Stimulated activated CD8-positive, alpha-beta memory T cell treated with anti-CD3 and anti-CD28 coated beads, Interleukin-2, amount 100 ng/mL, for 48 hours (primary cell): Measurements from ENCODE around the gene MYB.
A peak's percentile ranks its signal among the peaks of the same experiment; 100 is the strongest.
"Not testable (repeated sequence)": the region's sequence is repeated elsewhere in the genome, so short reads cannot be mapped to it uniquely, and the experiment has no call there.

ENCODE experiments used
- DNase-seq, 2 donors: peaks; one replicate each; pipeline ENCODE4 v3.0.0-alpha.2; 2020; ENCODE audit warnings: low read depth in 2 of 2

The MYB gene

DNA sequence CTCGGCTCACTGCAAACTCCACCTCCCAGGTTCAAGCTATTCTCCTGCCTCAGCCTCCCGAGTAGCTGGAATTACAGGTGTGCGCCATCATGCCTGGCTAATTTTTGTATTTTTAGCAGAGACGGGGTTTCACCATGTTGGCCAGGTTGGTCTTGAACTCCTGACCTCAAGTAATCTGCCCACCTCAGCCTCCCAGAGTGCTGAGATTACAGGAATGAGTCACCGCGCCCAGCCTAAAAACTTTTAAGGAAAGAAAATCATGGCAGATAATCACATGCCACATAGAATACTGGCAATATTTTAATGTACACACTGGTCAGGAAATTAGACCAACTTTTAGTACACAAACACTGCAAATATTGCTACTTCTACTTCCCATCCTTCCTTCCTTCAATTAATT lies 16.7 kb upstream of the MYB start:
- not testable (repeated sequence) for DNase-seq

DNA sequence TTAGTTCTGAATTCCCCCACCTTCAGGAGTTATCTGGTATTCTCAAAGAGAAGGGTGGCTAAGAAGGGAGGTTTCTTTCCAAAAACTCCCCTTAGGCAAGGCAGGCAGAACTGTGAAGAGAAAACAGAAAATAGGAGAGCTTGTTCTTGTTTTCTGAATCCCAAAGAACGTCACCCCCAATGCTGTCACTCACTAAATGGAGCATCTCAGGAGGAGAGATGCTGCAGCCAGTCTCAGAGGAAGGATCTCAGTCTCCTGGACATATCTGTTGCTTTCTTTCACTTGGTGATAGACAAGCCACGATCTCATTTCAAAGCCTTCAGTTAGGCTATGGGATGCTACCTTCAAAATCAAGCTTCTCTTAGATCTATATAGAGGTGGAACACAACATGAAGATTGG lies 16.1 kb upstream of the MYB start:
- no peak for DNase-seq

DNA sequence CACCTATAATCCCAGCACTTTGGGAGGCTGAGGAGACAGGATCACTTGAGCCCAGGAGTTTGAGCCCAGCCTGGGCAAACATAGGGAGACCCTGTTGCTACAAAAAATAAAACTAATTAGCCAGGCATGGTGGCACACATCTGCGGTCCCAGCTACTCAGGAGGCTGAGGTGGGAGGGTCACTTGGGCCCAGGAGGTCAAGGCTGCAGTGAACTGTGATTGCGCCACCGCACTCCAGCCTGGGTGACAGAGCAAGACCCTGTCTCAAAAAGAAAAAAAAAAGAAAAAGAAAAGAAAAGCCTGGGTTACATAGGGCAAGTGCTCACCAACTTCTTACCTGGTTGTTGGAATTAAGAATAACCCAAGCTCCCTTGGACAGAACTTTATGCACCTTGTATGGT lies 14.6 kb upstream of the MYB start:
- DNase-seq, result no peak

DNA sequence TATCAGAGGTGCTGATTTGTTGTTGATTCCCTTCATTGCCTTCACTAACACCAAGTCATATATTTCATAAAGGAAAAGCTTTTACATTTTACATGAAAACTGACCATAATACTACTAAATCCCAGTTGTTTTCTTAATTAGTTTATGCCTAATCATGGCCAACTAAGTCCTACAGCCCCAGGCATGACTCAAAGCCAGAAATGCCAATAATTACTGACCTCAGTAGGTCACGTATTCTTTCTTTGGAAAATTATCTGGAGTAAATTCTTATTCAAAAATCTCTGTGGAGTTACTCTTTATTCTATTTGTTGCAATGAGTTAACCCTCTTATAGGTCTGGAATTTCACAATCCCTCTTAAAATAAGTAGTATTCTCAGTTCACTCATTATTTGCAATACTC lies 13.5 kb upstream of the MYB start:
- no peak for DNase-seq

DNA sequence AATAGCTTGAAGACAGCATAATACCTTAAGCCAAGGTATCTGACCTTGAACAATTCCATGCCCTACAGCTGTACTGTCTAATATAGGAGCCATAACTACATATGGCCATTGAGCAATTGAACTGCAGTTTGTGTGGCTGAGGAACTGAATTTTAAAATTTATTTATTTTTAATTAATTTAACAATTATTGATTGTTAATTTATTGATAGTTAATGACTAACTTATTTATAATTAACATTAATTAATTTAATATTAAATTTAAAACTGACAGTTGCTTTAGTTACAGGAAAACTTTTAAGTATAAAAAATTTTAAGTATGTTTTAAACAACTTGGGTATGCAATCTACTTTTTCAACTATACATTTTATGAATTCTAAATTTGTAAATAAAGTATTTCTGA lies 12.3 kb upstream of the MYB start:
- no peak for DNase-seq

DNA sequence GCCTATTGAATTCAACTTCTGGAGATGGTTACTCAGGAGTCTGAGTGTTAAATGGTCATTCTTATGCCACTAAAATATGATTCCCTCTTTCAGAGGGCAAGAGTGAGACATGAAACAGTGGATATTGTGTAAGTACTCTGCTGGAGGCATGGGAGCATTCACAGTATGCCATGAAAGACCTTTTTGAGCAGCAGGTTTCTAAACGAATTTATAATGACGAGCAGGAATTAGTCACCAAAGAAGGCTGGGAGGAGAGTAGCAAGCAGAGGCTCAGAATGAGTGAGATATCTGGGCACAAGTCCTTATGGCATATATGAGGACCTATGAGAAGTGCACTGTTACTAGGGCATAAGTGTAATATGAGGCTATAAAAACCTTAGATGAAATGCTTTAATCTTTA lies 10.9 kb upstream of the MYB start:
- DNase-seq, result no peak

DNA sequence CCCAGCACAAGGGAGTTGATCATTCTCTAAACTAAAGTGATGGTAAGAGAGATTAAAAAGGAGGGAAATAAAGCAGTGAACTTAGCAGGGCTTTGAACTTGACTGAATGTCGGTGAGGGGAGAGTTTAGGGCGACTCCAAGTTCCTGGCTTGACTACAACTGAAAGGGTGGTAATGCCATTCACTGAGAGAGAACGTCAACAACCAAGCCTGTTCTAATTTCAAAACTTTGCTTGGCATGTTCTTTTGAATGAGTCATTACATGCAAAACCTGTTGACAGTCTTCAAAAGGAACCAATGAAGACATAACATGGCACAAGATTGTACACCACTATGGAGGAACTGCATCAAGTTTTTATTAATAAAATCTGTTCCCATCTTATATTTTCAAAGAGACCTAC lies 10.3 kb upstream of the MYB start:
- no peak for DNase-seq

DNA sequence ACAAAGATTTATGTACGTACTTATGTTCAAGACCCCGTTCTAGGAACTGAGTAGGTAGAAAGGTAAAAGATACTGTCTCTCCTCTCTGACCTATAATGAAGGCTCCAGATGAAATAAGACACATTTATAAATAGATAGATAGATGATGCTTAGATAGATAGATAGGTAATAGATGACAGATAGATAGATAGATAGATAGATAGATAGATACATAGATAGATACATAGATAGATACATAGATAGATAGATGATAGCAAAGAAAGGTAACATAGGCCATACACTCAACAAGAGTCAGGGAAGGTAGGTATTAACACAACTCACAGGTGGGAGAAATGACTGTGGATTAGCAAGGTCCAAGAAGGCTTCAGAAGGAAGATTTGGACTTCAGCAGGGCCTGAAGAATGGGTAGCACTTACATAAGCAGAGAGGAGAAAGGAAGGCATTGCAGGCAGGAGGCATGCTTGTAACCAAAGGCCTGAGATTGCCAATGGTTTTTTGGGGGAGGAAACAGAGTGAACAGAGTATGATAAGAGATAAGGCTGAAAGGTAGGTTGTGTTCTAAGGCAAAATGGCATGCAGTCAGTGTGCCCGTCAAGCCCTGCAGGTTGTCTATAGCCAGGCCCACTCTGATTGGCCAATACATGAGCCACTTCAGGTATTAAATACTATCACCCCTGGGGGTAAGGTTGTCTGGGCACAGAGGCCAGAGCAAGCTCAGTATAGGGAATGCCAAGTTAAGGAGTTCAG lies 7.7 kb upstream of the MYB start:
- DNase-seq, result no peak

DNA sequence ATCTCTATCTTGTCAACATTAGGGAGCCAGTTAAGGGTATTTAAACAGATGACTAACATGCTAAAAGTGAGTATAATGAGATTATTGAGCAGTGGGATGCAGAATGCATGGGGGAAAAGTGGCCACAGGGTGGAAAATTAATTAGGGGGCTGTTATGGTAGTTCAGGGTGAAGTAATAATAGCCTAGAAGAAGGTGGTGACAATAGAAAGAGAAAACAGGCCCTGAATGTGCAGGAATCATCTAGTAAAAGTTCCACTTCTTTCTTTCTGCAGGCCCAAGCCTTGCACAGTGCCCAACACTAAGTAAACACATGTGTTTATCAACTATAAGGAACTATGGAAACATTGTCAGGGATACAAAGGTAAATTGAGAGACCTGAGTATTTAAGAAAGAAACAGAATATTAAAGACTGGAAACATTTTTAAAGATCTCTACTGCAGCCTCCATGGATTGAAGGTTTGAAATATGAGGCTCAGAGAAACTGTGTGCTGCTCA lies 7.1 kb upstream of the MYB start:
- DNase-seq, result no peak

- no peak for DNase-seq
Measured at GRCh38 chr6:135176058-135176457, 5.0 kb upstream of the MYB start.

- DNase-seq, result no peak
Measured at GRCh38 chr6:135176464-135176863, 4.6 kb upstream of the MYB start.

DNA sequence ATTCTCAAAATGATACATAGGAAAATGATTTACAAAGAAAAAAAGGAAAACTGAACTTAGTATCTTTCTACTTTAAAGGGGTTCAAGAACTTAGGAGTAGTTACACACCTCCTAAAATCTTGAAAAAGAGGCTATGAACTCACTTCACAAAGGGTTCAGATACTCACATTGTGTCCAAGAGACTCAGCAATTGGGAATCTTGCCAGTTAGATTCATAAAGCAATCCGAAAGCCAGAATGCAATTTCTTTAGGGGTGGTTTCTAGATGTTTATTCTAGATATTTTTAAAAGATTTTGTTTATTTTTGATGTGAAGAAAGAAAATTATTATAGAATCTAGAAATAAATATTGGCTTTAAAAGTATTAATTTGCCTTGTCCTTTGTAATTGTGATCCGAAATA lies 1.7 kb upstream of the MYB start:
- no peak for DNase-seq

DNA sequence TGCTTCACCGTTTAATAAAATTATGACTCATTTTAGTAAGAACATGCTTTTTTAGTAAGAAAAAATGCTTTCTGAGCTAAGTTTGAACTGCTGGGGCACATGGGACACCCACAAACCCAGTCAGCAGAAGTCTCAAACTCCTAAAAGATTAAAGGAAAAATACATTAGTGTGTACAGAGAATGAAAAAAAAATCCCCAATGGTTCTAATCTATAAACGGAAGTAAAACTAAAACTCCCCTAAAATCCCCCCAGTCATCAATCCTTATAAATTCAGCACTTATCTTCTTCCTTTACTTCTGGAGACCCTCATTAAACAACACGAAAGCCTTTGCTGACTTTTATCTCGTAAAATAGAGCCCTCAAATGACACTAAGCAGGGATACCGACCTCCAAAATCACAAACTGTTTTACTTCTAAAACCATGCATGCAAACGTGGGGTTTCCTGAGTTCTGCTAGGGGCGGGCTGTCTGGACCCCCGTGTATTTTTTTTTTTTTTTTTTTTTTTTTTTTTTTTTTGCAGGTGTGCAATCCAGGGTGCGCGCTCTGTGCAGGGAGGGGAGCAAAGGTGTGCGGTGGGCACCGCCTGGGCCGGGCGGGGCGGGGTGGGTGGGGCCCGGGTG lies 1.1 kb upstream of the MYB start:
- no peak for DNase-seq

DNA sequence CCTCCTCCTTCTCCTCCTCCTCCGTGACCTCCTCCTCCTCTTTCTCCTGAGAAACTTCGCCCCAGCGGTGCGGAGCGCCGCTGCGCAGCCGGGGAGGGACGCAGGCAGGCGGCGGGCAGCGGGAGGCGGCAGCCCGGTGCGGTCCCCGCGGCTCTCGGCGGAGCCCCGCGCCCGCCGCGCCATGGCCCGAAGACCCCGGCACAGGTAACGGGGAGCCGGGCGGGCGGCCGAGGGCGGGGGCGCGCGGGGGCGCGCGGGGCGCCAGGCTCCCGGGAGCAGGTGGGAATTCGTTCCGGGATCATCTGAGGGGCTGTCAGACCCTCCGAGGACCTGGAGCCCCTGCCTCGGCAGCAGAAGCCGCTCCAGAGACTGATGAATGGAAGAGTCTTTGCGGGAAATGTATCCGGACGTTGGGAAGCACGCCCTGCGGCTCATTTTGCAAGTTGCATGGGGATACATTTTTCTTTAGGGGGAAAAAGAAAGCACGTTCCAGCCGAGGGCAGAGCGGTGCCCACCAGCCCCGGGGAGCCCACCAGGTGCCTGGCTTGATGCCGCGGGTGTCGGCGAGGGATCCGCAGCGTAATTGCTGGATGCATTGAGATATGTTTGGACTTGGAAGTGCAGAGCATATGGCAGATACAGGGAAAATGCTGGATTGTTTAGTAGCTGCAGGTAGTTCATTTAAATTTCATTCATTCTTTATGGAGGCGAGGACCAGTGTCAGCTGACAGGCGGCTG lies 394 bp downstream of the MYB start:
- DNase-seq, result no peak

- peak; percentile 39 to 48 for DNase-seq
Measured at GRCh38 chr6:135182071-135183001, 1.2 kb downstream of the MYB start.

DNA sequence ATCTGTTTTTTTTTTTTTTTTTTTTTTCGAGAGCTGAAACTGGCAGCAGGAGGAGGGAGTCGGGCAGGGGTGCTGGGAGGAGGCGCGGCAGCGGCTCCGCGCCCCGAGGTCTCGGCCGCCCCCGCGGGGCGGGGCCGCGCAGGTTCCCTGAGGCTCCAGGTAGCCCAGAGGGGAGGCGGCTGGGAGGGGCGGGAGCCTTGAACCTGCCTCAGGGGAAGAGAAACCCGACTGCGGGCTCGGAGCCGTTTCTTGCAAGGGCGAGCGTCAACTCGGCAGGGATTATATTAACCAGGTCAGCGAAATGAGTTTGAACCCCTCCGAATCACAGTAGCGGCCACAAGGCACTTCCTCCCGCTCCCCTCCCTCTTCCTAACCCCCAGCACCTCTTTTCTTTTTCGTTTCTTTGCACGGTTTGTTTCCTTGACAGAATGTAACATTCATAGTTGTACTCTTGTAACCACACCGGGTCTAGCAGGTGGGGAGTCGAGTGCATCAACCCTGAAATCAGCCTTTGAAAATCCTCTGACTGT lies 2.0 kb downstream of the MYB start:
- DNase-seq, result peak; percentile 72 to 76

DNA sequence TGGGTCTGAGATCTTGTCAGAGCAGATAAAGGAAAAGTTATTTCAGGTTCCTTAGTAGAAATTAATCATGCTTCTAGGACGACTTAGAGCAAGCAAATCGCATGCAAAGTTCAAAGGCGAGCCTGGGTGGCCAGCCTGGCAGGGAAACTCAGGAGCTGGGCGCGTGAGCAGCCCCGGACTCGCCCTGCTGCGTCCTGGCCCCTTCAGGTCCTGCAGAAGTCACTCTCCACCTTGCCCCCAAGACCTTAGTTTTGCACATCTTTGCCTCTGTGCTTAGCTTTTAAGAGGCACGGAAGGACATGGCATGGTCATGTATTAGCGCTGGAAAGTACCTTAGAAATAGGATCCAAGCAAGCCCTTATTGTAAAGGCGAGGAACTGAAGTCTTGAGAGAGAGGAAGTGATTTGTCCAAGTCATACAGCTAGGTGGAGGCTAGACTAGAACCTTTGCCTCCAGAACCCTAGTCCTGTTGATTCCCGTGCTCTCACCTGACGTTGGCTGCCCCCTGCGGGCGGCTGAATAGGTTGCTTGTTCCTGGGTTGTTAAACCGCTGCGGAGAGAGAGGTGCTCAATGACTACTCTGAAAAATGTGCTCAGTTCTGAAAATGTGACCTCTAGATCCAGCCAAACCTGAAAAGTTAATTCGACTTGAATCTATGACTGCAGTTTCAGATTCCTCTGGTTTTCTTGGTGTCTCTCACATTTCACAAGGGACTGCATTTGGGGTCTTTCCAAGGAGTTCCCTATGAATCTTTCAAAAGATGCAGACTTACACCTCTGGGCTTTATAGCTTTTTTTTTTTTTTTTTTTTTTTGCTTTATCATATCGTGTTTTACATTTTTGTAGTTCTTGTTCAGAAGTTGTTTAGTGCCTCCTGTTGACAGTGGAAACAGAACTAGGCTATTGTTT lies 2.7 kb downstream of the MYB start:
- peak; percentile 67 to 69 for DNase-seq

DNA sequence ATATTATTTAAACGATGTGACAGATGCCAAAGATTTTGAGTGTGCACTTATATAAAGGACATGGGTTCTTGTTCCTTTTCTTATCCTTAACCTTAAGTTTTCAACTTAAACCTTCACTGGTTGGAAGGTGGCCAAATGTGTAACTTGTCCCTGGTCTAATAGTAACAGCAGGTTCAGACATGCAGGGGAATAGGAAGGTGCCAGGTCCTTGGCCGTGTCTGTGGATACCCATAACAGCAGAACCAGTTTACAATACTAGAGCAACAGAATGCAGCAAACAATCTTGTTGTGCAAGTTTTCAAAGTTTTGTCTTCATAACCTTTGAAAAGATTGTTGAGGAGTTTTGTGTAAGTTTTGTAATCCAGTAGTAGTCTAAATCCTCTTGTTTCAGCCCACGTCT lies 4.4 kb downstream of the MYB start:
- DNase-seq, result no peak

- DNase-seq, result no peak
Measured at GRCh38 chr6:135186255-135186654, 5.1 kb downstream of the MYB start.

DNA sequence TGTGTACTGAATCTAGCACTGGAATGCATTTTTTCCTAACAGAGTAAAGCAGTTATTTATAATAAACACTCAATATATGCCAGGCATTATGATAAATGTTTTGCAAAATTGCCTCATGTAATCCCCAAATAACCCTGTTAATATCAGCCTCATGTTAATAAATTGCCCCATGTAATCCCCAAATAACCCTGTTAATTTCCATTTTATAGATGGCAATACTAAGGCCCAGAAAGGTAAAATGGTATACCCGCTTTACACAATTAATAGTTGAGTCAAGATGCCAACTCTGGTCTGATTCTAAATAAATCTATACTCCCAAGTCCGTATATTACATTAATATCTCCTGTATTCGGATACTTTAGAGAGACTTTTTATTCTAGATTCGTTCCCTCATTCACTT lies 6.3 kb downstream of the MYB start:
- DNase-seq, result no peak

DNA sequence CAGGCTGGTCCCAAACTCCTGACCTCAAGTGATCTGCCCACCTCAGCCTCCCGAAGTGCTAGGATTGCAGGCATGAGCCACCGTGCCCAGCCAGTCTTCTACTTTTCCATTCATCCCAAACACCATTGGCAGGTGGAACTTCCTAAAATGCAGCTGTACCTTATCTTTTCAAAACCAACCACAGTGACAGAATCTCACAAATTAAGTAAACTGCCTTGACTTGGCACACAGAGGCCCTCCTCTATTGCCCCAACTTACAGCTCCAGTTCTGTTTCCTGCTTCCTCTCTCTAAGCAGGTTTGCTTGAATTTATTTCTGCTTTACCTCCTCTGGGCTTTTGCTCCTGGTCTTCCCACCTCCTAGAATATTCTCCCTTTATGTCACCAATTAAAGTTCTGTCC lies 7.6 kb downstream of the MYB start:
- DNase-seq, result no peak
